Eye (tissue), 1 donor: ENCODE data around the gene SMIM32.
A peak's percentile ranks its signal among the peaks of the same experiment; 100 is the strongest.

Experiments used
- DNase-seq: peaks from one replicate; pipeline ENCODE4 v3.0.0-alpha.2; 2015

The SMIM32 gene

DNA sequence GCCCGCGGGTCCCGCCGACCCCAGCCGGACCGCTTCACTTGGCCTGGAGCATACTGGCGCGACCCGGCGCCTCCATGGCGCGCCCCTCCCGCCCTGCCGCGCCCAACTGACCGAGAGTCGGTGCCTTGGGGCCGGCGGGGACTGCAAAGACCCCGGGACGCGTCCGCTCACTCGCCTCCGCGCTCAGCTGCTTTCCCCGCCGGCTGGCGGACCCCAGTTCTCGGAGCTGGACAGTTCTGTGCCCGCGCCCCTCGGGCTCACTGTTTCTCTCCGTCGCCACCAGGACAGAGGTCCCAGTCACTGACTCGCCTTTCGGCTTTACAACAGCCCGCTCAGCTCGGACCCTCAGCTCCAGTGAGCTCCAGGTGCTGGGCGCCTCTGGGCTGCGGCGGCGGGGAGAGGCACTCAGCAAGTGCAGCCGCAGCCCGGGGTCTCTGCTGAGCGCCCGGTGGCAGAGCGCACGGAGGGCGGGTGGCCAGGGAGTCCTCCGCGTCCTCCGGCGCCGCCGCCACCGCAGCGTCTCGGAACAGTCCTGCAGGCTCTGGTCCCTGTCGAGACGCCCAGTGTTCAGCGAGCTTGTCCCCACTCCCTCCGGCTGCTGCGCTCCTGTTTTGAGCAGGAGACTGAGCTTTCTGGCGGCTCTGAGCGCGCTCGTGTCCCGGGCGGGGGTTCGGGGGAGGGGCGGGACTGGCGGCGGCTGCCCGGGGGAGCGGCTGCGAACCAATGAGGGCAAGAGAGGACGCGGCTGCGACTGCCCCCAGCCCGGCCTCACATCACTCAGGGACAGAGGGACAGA lies at the start of gene SMIM32:
Gene SMIM32 (minus strand): TSS at position 637 of the 796 bp plus-strand sequence. CDS start 638 bp downstream, outside the sequence.
- peak; percentile 83 for DNase-seq

DNA sequence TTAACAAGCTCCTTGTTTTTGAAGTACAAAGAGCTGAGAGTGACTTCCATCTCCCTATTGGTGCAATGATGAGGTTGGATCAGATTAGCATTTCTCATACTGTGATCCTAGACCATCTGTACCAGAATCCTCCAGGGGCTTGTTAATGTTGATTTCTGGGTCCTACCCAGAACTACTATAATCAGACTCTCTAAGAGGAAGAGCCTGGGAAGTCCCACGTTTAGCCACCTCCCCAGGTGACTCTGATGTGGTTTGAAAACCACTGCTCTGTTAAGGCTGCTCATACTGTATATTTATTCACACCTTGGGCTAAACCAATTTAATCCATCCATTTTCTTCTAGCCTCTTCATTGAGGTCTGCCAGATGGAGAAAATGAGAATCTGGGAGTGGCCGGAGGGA lies 49.6 kb upstream of the SMIM32 start:
- no peak for DNase-seq

GRCh38 chr5:136242136-136242535 lies 49.2 kb upstream of the SMIM32 start:
- DNase-seq: no peak

- DNase-seq: no peak
Measured at GRCh38 chr5:136240894-136241293, 47.9 kb upstream of the SMIM32 start.

DNA sequence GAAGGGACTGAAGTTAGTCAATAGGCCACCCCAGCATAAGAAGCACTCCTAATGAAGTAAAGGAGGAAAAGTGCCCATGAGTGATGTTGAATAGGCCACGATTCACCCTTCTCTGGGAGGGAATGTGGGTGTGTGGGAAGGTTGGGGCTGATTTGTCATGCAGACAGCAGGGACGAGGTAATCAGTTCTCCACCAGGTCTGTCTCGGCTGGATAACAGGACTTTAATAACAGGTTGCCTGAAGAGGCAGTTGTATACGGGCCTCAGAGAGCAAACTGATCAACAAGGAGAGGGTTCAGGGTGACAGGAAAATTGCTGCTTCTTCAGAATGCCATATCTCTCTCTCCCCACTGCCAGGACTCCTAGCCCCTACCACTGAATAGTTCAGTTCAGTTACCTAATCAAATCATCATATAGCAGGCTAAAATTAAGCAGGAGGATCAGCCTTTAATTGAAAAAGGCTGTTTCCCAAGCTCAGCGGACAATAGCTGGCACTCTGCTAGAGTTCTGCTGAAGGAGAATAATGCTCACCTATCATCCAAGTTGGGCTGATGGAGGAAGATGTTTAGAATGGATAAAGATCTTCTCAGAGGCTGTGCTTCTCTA lies 43.6 kb upstream of the SMIM32 start:
- DNase-seq: no peak

- no peak for DNase-seq
Measured at GRCh38 chr5:136235321-136235720, 42.4 kb upstream of the SMIM32 start.

GRCh38 chr5:136232316-136232715 lies 39.4 kb upstream of the SMIM32 start:
- DNase-seq: no peak

GRCh38 chr5:136230176-136230575 lies 37.2 kb upstream of the SMIM32 start:
- DNase-seq: no peak

GRCh38 chr5:136228136-136228757 lies 35.3 kb upstream of the SMIM32 start:
- no peak for DNase-seq

GRCh38 chr5:136226401-136226800 lies 33.4 kb upstream of the SMIM32 start:
- no peak for DNase-seq

DNA sequence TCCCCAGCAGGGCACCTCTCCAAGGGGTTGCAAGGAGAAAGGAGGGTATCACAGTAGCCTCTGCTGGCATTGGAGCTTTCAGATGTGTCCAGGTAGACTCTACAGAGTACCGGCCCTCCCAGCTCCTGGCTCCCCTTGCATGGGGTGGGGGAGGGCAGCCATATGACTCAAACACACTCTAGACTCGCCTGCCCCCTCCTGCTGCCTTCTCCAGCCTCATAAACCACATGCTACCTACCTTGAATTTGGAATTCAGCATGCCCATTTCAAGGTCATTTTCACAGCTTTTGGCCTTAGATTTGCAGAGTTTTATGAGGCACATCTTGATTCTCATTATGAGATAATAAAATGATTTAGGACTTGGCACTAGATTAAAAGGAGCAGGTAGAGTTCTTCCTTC lies 32.8 kb upstream of the SMIM32 start:
- DNase-seq: no peak

DNA sequence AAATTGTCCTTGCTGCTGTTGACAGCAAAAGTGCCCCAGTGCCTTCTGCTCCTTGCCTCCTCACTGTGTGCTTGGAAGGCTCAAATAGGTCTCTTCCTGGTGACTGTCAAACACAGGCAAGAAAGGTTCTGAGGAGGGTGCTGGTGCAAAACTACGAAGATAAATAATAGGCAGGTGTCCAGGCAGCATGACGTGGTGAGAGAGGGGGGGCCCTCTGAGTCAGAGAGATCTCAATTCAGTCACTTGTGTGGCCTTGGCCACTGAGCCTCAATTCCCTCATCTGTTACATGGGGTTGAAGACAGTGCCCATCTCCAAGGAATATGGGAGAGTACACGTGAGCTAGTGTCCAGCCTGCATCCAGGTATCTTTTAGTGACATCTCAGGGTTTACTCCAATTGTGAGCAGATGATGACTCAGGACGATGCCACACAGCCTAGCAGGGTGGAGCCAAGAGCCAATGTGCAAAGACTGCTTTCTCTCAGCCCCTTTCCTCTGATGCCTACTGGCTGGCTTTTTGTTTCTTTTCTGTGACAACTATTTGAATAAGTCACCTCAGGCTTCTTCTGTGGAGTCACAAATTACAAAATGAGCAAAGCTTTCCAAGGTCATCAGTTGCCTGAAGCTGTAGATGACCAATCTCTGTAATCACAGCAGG lies 29.7 kb upstream of the SMIM32 start:
- no peak for DNase-seq

DNA sequence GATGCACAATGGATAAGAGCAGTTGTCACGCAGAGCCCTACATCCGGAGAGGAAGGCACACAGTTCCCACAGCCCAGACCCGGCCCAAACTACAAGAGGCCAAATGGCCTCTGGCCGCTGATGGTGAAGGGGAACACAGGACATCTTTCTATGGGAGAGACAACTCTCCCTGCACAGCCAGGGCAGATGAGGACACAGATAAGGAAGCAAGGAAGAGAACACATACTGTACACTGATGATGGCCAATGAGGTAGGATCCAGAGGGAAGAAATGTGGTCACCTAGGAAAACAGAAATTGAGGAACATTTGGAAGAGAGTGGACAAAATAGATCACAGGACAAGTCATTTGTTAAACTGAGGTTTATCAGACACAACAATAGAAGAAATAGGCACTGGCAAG lies 28.4 kb upstream of the SMIM32 start:
- DNase-seq: no peak

DNA sequence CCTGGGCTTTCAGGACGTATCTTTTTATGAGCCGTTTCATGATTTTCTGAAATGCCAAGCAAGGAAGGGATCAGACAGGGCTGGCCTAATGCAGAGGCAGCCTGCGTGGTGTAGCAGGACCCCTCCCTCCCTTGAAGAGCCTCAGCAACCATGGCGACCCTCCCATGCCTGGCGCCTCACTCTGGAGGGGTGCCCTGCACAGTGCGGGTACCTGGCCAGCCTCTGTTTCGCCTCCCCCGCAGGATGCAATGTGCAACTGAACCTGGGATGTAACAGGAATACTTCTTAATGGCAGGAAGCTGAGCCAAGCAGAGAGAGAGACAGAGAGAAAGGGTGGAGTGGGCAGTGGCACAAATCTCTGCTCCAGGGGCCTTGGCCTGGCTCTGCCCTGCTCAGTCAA lies 23.3 kb upstream of the SMIM32 start:
- DNase-seq: no peak

DNA sequence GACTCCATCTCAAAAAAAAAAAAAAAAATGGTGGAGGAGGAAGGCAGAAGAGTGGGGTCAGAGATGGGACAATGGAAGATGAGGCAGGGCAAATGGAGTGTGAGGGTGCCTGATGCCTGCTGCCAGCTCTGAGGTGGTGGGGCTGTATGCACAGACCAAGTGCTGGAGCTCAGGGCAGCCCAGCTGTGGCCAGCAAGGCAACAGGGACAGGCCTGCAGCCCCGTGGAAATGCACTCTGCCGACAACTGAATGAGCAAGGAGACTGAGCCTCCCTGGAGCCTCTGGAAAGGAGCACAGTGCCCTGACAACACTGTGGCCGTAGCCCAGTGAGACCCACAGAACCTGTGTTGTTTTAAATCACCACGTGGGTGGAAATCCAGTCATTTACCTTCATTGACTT lies 22.9 kb upstream of the SMIM32 start:
- no peak for DNase-seq

DNA sequence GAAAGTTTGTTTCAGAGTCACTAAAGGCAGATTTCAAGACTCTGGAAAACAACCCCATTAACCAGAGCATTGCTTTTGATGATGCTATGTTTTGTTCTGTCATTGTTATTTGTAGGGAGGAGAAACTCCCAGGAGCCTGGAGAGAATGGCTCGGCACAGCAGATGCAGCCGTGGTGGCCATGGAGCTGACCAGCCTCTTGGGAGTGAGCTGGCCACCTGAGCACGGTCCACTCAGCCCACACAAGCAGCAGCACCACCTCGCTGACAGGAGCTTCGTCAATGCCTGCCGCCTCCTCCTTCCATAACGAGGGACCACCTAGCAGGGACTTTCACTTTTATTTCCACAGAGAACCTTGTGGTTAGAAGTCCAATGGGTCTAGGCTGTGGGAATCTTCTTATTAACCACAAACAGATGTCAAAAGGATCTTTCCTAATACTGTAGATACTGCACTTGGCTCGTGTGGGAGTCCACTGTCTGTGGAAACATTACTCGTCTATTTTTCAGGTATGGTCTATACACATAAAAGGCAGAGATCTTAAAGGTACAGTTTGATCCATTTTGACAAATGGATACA lies 21.0 kb upstream of the SMIM32 start:
- no peak for DNase-seq

- DNase-seq: peak; percentile 76
Measured at GRCh38 chr5:136212252-136212721, 19.3 kb upstream of the SMIM32 start.

- DNase-seq: no peak
Measured at GRCh38 chr5:136211282-136212040, 18.5 kb upstream of the SMIM32 start.

GRCh38 chr5:136210259-136210658 lies 17.3 kb upstream of the SMIM32 start:
- no peak for DNase-seq

DNA sequence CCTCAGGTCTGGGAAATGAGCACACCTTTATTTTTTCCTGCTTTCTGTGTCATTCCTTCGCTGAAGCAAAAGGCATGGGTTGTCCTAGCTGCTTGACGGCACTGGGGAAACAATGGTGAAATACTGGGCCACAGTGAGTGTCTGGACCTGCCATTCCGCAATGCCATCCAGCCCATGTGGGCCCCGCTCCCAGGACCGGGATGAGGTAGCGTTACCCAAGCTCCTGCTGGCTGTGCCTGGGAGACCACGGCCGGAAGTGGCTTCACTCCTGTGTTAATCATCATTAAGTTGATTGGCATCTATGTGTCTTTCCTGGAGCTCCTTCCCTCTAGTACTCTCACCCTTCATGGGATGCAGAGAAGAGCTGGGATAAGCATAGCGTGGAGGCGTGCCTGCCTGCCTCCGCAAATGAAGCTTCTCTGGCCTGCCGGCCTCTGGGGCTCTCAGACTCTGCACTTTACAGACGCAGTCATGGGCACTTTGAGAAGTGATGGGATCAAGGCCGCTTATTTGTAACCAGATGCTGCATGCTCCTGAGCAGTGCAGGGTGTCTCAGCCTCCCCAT lies 16.5 kb upstream of the SMIM32 start:
- no peak for DNase-seq

DNA sequence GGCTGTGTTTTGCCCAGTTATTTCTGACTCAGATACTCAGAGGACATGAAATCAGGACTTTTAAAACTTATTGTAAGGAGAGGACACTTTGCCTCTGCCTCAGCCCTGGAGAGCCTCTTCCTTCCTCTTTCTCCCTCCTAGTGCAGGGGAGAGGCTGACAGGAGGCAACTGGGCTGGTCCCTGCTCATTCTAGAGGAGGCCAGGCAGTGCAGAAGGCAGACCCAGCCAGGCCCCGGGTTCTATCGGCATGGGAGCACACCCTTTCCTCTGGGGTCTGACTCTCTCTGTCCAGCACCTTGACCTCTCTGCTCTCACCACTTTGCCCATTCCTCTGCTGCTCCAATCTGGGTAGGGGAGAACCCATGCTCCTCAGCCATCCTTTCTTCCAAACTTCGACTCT lies 16.0 kb upstream of the SMIM32 start:
- no peak for DNase-seq

DNA sequence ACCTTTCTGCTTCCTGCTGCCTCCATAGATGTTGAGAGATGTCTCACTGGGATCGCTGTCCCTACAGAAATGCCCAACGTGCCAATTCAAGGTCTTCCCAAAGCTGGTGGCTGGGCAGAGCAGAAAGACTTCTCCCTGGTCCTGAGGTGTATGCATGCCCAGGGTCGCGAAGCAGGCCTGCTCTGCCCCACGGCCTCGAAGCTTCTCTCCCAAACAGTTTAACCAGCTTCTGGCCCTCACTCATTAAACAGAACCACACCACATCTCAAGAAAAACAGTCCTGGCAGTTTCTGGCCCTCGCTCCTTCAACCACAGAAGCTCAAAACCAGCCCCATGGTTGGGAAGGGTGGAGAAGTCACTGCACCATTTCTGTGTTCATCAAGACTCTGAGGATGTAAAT lies 14.7 kb upstream of the SMIM32 start:
- DNase-seq: no peak
